Thymus (tissue), 11 donors: ENCODE results near the gene CFDP1. TPM values are rescaled to one million over a fixed set of nuclear protein-coding genes. Genes with fewer than 3 reads are reported as not detected.

Source experiments
- DNase-seq, 9 donors: peaks; one replicate each; pipeline ENCODE4 v3.0.0-alpha.2; 2013; ENCODE audit warnings: low spot score in 9 of 9, low read depth in 6 of 9, missing footprints in 1 of 9
- H3K27ac ChIP-seq, 2 donors: one replicate each; pipeline ENCODE4 v1.5.1; 2013; ENCODE audit warnings: control low read depth in 1 of 2, low read depth in 1 of 2, low read length in 1 of 2, mild to moderate bottlenecking in 1 of 2, moderate library complexity in 1 of 2
- H3K27me3 ChIP-seq, 2 donors: one replicate each; pipeline ENCODE4 v1.5.1; 2013; ENCODE audit warnings: low read length in 1 of 2; ENCODE audit not compliant: control insufficient read depth in 2 of 2, insufficient read depth in 1 of 2
- H3K36me3 ChIP-seq, 2 donors: one replicate each; pipeline ENCODE4 v1.5.1; 2013; ENCODE audit warnings: low read length in 1 of 2, mild to moderate bottlenecking in 1 of 2, moderate library complexity in 1 of 2; ENCODE audit not compliant: control insufficient read depth in 2 of 2, insufficient read depth in 2 of 2
- H3K4me1 ChIP-seq, 2 donors: one replicate each; pipeline ENCODE4 v1.5.1; 2013; ENCODE audit warnings: low read length in 2 of 2; ENCODE audit not compliant: control insufficient read depth in 2 of 2, insufficient read depth in 2 of 2
- H3K4me3 ChIP-seq, 2 donors: one replicate each; pipeline ENCODE4 v1.5.1; 2013; ENCODE audit warnings: low read length in 2 of 2, control low read depth in 1 of 2, mild to moderate bottlenecking in 1 of 2
- H3K9me3 ChIP-seq, 2 donors: one replicate each; pipeline ENCODE4 v1.5.1; 2013; ENCODE audit warnings: low read length in 1 of 2, mild to moderate bottlenecking in 1 of 2; ENCODE audit not compliant: control insufficient read depth in 2 of 2, insufficient read depth in 1 of 2
- WGBS: extraction: QIAGEN DNeasy Blood & Tissue Kit; methylation state at CpG from one replicate; pipeline ENCODE4 v1.1.7; 2013; 5-methylcytosine and 5-hydroxymethylcytosine counted together
- polyA plus RNA-seq: library from polyadenylated mRNA; stranded (reverse); fragments of 200-250 nt; gene quantifications from one replicate; pipeline ENCODE4 v1.2.3, GENCODE V29; 2013
- total RNA-seq: library from RNA; stranded (reverse); fragments of 120-200 nt; gene quantifications from one replicate; pipeline ENCODE4 v1.2.4, GENCODE V29; 2013
- donor health status: healthy.

Gene CFDP1
- total and polyA plus RNA-seq, 2 donors = 78.3 to 78.5 TPM

DNA sequence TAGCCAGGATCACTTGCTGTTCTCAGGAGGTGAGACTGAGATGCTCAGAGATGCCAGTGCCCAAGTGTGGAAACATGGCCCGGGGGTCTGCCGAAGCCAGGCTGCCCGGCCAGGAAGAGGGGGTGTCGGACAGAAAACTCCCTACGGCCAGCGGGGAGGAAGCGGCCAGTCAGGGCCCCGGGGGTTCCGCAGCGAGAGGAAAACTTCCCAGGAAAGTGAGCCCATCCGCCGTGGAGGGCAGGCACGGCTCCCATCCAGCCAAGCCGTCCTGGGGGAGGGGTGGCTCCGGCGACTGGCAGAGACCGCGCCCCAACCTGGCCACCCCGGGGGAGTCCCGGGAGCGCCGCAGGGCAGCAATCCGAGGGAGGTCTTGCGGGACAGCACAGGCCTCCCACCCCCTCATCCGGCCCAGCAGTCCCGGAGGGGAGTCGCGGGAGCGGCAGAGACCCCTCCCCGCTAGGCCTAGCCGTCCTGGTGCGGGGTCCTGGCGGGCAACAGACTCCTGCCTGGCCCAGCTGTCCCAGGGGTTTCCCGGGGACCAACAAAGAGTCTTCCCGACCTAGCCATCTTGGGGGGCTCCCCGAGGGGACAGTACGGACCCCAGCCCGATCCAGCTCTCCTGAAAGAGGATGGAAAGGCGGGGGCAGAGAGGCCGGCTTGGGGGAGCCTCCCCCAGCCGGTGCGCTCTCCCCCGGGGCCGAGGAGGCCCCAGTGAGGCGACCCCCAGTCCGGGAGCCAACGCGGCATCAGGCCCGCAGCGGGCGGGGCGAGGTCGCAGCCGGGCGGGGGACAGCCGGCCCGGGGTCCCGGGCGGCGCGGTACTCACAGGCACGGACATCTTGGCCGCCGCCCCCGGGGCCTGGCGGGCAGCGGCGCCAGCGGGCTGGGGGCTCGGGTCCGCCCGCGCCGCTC, 168.0 kb downstream of the CFDP1 start:
- no peak for DNase-seq

DNA sequence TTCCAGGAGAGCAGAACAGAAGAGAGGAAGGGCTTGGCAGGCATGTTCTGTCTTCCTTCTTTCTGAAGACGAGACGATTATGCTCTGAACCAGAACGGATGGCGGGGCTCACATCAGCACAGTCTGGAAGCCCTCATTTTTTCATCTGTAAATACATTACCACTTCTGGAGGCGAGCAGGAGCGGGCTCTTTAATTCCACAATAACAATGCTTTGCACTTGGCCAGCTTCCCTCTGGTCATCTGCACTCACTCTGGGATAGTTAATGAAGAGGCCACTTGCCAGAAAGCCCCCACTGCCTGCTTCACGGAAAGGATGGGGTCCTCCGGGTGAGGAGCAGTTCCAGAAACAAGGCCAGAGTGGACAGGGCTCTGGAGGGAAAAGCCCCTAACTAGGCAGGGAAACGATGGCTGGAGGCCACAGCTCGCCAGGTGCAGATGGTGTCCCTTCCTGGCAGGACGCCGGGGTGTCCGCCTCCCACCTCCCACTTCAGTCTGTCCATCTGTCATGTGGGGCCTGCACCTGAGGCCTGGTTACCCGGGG, 168.8 kb downstream of the CFDP1 start:
- H3K27me3 ChIP-seq = peaks cover 42 to 75% of the 10 kb centered on the region in 2 donors
- H3K4me3 ChIP-seq = peak overlapping the region in 1 of 2 donors; percentile 42
- peaks cover 0 to 3% of the 10 kb centered on the region in 2 donors for H3K4me1 ChIP-seq
- peak overlapping the region in 1 of 2 donors; percentile 71 for H3K27ac ChIP-seq
- no peaks in the 10 kb centered on the region for H3K36me3 ChIP-seq
- no peak for DNase-seq
- no peaks in the 10 kb centered on the region for H3K9me3 ChIP-seq
- 73% methylated on average over 14 of the region's 14 CpGs for WGBS

More for the DNA sequence above, 168.0 kb downstream of the CFDP1 start:
- no peaks in the 10 kb centered on the region for H3K36me3 ChIP-seq
- H3K27me3 ChIP-seq = peaks cover 42 to 74% of the 10 kb centered on the region in 2 donors
- H3K4me1 ChIP-seq = peaks cover 0 to 3% of the 10 kb centered on the region in 2 donors
- no peaks in the 10 kb centered on the region for H3K9me3 ChIP-seq
- peak overlapping the region; percentile 31 to 71 for H3K27ac ChIP-seq
- H3K4me3 ChIP-seq = peak overlapping the region; percentile 41 to 42
- 7% methylated on average over 74 of the region's 74 CpGs for WGBS

DNA sequence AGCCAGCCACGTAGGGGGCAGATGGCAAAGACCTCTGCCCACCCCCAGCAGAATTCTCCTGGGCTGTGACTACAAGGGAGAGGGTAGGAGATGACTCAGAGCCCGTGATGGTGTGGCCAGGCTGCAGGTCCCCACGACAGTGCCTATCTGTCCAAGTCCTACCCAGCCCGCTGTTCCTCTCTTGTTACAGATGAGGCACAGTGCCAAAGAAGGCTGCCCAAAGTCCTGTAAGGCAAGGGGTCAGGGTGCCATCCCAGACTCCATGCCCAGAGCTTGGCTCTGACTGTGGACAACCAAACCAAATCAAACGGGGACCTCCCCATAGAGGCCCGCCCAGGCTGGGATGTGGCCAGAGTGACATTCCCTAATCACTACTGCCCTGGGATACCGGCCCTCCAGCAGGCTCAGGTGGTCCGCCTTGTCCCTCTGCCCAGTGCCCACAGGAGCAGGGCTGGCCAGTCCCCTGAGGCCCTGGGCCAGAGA, 169.3 kb downstream of the CFDP1 start:
- H3K27ac ChIP-seq = no peak overlapping the region
- no peak for DNase-seq
- peaks cover 42 to 78% of the 10 kb centered on the region in 2 donors for H3K27me3 ChIP-seq
- no peaks in the 10 kb centered on the region for H3K36me3 ChIP-seq
- H3K4me3 ChIP-seq = no peak overlapping the region
- peaks cover 0 to 3% of the 10 kb centered on the region in 2 donors for H3K4me1 ChIP-seq
- 88% methylated on average over 8 of the region's 8 CpGs for WGBS
- no peaks in the 10 kb centered on the region for H3K9me3 ChIP-seq

- DNase-seq = no peak
- whole genome bisulfite sequencing = 87% methylated on average over 14 of the region's 14 CpGs
- Histone ChIP-seq H3K27me3 (peaks cover 42 to 82% of the 10 kb centered on the region in 2 donors), H3K27ac (no peak overlapping the region), H3K36me3 (no peaks in the 10 kb centered on the region), H3K9me3 (no peaks in the 10 kb centered on the region), H3K4me3 (no peak overlapping the region), H3K4me1 (peaks cover 0 to 5% of the 10 kb centered on the region in 2 donors)
These were observed 169.9 kb downstream of the CFDP1 start for GRCh38 chr16:75263291-75263962.

GRCh38 chr16:75262800-75263127, 170.5 kb downstream of the CFDP1 start:
- WGBS = 93% methylated on average over 5 of the region's 5 CpGs
- Histone ChIP-seq H3K4me1 (peaks cover 0 to 7% of the 10 kb centered on the region in 2 donors), H3K27ac (no peak overlapping the region), H3K9me3 (no peaks in the 10 kb centered on the region), H3K36me3 (no peaks in the 10 kb centered on the region), H3K4me3 (no peak overlapping the region), H3K27me3 (peaks cover 42 to 81% of the 10 kb centered on the region in 2 donors)
- no peak for DNase-seq

GRCh38 chr16:75262104-75262799, 171.1 kb downstream of the CFDP1 start:
- H3K27ac ChIP-seq = no peak overlapping the region
- 93% methylated on average over 14 of the region's 14 CpGs for WGBS

GRCh38 chr16:75261590-75262078, 171.7 kb downstream of the CFDP1 start:
- Histone ChIP-seq H3K27me3 (peaks cover 38 to 81% of the 10 kb centered on the region in 2 donors), H3K9me3 (no peaks in the 10 kb centered on the region), H3K4me1 (peaks cover 0 to 11% of the 10 kb centered on the region in 2 donors), H3K36me3 (no peaks in the 10 kb centered on the region), H3K4me3 (no peak overlapping the region), H3K27ac (no peak overlapping the region)
- 94% methylated on average over 3 of the region's 3 CpGs for WGBS
- DNase-seq = no peak

More at GRCh38 chr16:75262104-75262799, 171.1 kb downstream of the CFDP1 start:
- Histone ChIP-seq H3K4me3 (no peak overlapping the region), H3K4me1 (peaks cover 0 to 7% of the 10 kb centered on the region in 2 donors), H3K36me3 (no peaks in the 10 kb centered on the region), H3K27me3 (peaks cover 41 to 81% of the 10 kb centered on the region in 2 donors), H3K9me3 (no peaks in the 10 kb centered on the region)
- no peak for DNase-seq

- WGBS = 87% methylated on average over 10 of the region's 10 CpGs
- Histone ChIP-seq H3K4me1 (peaks cover 0 to 12% of the 10 kb centered on the region in 2 donors), H3K9me3 (no peaks in the 10 kb centered on the region), H3K27me3 (peaks cover 32 to 81% of the 10 kb centered on the region in 2 donors), H3K27ac (no peak overlapping the region), H3K4me3 (no peak overlapping the region), H3K36me3 (no peaks in the 10 kb centered on the region)
- DNase-seq = no peak
These were observed 172.3 kb downstream of the CFDP1 start for GRCh38 chr16:75260851-75261589.
